HG03460 (cell line): ENCODE measurements around the gene UPB1.

Experiments used
- ATAC-seq: cut with Tn5 transposase; IDR thresholded peaks from one replicate; pipeline ENCODE4 v1.9.1; 2021; ENCODE audit not compliant: unreplicated experiment

The UPB1 gene

GRCh38 chr22:24555165-24556039, 60.3 kb downstream of the UPB1 start, which contains the start of gene SNRPD3:
Gene SNRPD3, plus strand, starts transcription at chr22:24555999. Its CDS starts 1,676 bp downstream, at chr22:24557675.
- peak; percentile 73 for ATAC-seq

- ATAC-seq = no peak
Measured at GRCh38 chr22:24559471-24559870, 64.3 kb downstream of the UPB1 start.

GRCh38 chr22:24563246-24563645, 68.1 kb downstream of the UPB1 start:
- no peak for ATAC-seq

- ATAC-seq = no peak
Measured at GRCh38 chr22:24564376-24565058, 69.4 kb downstream of the UPB1 start.

- ATAC-seq = no peak
Measured at GRCh38 chr22:24565077-24565476, 69.9 kb downstream of the UPB1 start.

- no peak for ATAC-seq
Measured at GRCh38 chr22:24566899-24567511, 71.9 kb downstream of the UPB1 start.

- ATAC-seq = no peak
Measured at GRCh38 chr22:24567668-24568067, 72.5 kb downstream of the UPB1 start.

GRCh38 chr22:24571266-24571665, 76.1 kb downstream of the UPB1 start:
- ATAC-seq = no peak

- ATAC-seq = no peak
Measured at GRCh38 chr22:24576778-24577177, 81.6 kb downstream of the UPB1 start.
